ENCODE results near the gene MEIS1.

The MEIS1 gene

DNA sequence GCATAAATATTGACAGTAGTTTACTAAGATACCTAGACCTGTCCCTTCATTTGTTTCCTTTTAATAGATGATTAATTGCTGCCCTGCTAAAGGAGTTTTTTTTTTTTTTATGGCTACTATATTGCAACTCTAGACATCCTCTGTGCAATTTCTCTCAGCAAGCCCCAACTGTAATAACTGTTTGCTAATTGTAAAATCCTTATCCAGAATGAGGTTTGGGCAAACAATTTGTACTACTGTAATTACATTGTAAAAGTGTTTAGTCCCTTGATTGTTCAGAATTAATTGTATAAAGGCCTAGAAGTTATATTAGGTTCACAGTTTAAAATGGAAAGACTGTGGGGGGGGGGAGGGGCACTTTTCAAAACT lies 3.7 kb upstream of the MEIS1 start:
- TF ChIP-seq TAF1 (IDR thresholded peaks at IDR 0.05; ENCODE audit: borderline replicate concordance, insufficient read depth, low read length) (no peak), FOXP2 (optimal IDR thresholded peaks at IDR 0.05; ENCODE audit: borderline replicate concordance, extremely low read depth, extremely low read length, insufficient read depth) (no peak), POLR2AphosphoS5 (IDR thresholded peaks at IDR 0.05; ENCODE audit: low read depth, low read length) (no peak), SIN3A (IDR thresholded peaks at IDR 0.05; ENCODE audit: borderline replicate concordance, insufficient read depth, low read length) (no peak)
- TF ChIP-seq, protein P1, sequence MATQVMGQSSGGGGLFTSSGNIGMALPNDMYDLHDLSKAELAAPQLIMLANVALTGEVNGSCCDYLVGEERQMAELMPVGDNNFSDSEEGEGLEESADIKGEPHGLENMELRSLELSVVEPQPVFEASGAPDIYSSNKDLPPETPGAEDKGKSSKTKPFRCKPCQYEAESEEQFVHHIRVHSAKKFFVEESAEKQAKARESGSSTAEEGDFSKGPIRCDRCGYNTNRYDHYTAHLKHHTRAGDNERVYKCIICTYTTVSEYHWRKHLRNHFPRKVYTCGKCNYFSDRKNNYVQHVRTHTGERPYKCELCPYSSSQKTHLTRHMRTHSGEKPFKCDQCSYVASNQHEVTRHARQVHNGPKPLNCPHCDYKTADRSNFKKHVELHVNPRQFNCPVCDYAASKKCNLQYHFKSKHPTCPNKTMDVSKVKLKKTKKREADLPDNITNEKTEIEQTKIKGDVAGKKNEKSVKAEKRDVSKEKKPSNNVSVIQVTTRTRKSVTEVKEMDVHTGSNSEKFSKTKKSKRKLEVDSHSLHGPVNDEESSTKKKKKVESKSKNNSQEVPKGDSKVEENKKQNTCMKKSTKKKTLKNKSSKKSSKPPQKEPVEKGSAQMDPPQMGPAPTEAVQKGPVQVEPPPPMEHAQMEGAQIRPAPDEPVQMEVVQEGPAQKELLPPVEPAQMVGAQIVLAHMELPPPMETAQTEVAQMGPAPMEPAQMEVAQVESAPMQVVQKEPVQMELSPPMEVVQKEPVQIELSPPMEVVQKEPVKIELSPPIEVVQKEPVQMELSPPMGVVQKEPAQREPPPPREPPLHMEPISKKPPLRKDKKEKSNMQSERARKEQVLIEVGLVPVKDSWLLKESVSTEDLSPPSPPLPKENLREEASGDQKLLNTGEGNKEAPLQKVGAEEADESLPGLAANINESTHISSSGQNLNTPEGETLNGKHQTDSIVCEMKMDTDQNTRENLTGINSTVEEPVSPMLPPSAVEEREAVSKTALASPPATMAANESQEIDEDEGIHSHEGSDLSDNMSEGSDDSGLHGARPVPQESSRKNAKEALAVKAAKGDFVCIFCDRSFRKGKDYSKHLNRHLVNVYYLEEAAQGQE (IDR thresholded peaks at IDR 0.05; ENCODE audit: insufficient read depth in 1 of 2, low read depth in 2 of 2, low read length in 2 of 2) = no peak

DNA sequence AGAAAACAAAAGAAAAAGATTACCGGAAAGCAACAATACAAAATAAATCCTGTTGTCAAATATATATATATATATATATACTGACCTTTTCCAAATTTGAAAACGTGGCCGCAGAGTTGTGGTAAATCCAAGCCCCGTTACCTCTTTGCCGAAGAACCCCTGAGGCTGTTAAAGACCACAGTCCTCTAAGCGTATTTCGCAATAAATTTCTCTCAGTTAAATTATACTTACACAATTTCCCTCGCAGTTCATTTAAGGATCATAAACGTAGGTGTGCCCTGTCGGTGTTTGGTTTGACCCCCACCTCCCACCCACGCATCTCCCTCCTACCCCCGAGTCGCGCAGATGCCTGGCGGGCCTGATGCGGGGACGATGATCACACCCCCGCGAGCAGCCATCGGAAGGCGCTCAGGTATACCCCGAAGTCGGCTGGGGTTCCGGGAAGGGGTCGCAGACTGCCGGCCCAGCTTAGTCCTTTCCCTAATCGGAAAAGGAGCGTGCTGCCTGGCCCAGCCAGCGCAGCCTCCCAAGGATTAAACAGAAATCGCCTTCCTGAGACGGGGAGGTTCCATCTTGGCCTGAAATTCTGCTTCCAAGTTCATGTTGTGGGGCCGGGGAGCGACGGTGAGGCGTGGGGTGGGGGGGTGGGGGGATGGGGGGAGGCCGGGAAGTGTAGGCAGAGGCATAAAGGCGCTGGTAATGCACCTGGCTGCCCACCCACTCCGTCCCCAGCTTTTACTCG lies 2.9 kb upstream of the MEIS1 start:
- TF ChIP-seq SIN3A (IDR thresholded peaks at IDR 0.05; ENCODE audit: borderline replicate concordance, insufficient read depth, low read length) (no peak), TAF1 (IDR thresholded peaks at IDR 0.05; ENCODE audit: borderline replicate concordance, insufficient read depth, low read length) (no peak), FOXP2 (optimal IDR thresholded peaks at IDR 0.05; ENCODE audit: borderline replicate concordance, extremely low read depth, extremely low read length, insufficient read depth) (no peak), POLR2AphosphoS5 (IDR thresholded peaks at IDR 0.05; ENCODE audit: low read depth, low read length) (no peak)
- TF ChIP-seq, protein P1 (IDR thresholded peaks at IDR 0.05; ENCODE audit: insufficient read depth in 1 of 2, low read depth in 2 of 2, low read length in 2 of 2) = no peak

DNA sequence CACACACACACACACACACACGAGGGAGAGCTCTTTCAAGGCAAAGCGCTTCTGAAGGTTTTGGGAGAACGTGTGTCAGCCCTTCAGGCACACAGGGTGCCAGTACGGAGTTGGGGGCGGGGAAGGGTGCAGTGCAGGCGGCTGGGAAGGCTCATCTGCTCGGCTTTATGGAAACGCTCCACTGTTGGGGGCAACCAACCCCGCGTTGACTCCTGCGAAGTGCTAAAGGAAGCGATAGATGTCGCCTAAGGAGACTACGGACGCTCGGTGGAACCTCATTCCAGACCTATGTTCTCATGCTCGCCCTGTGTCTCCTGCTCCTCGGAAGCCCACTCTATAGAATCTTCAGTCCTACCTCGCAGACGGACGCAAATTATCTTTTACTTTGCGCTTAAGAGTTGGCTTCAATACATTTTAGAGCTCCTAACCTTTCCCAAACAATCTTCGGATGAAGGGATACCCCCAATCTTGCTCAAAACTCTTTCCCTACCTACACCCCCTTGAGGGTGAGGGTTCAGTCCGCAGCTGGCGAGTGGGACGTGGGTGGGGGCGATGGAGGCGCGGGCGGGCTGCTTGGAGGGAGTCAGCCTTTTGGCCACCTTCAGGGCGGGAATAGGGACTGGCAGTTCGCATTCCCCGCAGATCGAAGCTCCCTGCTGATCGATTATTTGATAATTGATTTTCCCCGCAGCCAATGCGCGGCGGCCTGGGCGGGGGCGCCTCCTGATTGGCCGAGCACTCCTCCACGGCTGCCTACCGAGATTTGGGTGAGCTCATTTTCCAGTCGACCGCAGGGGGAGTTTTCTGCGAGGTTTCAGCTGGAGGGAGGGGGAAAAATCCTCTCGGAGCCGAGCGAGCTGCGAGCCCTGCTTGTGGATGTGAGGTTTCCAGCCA lies 1.9 kb upstream of the MEIS1 start:
- TF ChIP-seq, protein P1 (IDR thresholded peaks at IDR 0.05; ENCODE audit: insufficient read depth in 1 of 2, low read depth in 2 of 2, low read length in 2 of 2) = no peak
- TF ChIP-seq FOXP2 (optimal IDR thresholded peaks at IDR 0.05; ENCODE audit: borderline replicate concordance, extremely low read depth, extremely low read length, insufficient read depth) (no peak), TAF1 (IDR thresholded peaks at IDR 0.05; ENCODE audit: borderline replicate concordance, insufficient read depth, low read length) (0 out of 2 replicates have a peak, but pooled peaks have one; percentile 57), SIN3A (IDR thresholded peaks at IDR 0.05; ENCODE audit: borderline replicate concordance, insufficient read depth, low read length) (0 out of 2 replicates have a peak, but pooled peaks have one; percentile 30), POLR2AphosphoS5 (IDR thresholded peaks at IDR 0.05; ENCODE audit: low read depth, low read length) (peak; percentile 57; the same call in 1 of the 2 replicates)

DNA sequence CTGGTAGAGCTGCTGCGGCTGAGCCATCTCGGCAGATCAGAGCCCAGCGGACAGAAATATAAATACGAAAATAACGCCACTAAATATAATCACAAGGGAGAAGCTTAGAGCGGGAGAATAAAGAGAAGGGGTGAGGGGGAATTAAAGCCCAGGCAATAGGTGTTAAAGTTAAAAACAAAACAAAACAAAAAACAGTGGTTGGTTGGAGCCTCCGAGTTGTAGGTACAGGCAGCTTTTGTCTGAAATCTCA lies 1.3 kb upstream of the MEIS1 start:
- TF ChIP-seq SIN3A (IDR thresholded peaks at IDR 0.05; ENCODE audit: borderline replicate concordance, insufficient read depth, low read length) (no peak; the same call in 1 of the 2 replicates), FOXP2 (optimal IDR thresholded peaks at IDR 0.05; ENCODE audit: borderline replicate concordance, extremely low read depth, extremely low read length, insufficient read depth) (no peak), TAF1 (IDR thresholded peaks at IDR 0.05; ENCODE audit: borderline replicate concordance, insufficient read depth, low read length) (no peak)
- TF ChIP-seq, protein P1 (IDR thresholded peaks at IDR 0.05; ENCODE audit: insufficient read depth in 1 of 2, low read depth in 2 of 2, low read length in 2 of 2) = no peak

Measured in PFSK-1 (cell line).